Activated CD4-positive, alpha-beta T cell treated with anti-CD3 and anti-CD28 coated beads, Interleukin-2, amount 10 ng/mL, durations not matched to agents 24 days and 14 days (primary cell): Measurements from ENCODE around the gene ERFE. TPM values are rescaled to one million over a fixed set of nuclear protein-coding genes. Genes with fewer than 3 reads are reported as not detected.

Experiments used
- DNase-seq: peaks from one replicate; pipeline ENCODE4 v3.0.0; 2022
- H3K27ac Mint-ChIP-seq: one replicate; pipeline ENCODE4 v1.8.0; 2022; ENCODE audit warnings: mild to moderate bottlenecking, mixed read lengths
- H3K27me3 Mint-ChIP-seq: one replicate; pipeline ENCODE4 v1.8.0; 2022; ENCODE audit warnings: mixed read lengths
- H3K36me3 Mint-ChIP-seq: one replicate; pipeline ENCODE4 v1.8.0; 2022; ENCODE audit warnings: low read depth, mild to moderate bottlenecking, mixed read lengths
- H3K4me1 Mint-ChIP-seq: one replicate; pipeline ENCODE4 v1.8.0; 2021; ENCODE audit warnings: mixed read lengths
- H3K4me3 Mint-ChIP-seq: one replicate; pipeline ENCODE4 v1.8.0; 2022; ENCODE audit warnings: mild to moderate bottlenecking, moderate library complexity, mixed read lengths
- H3K9me3 Mint-ChIP-seq: one replicate; pipeline ENCODE4 v1.8.0; 2021; ENCODE audit warnings: mixed read lengths
- intact Hi-C: fragments of 100-400 bp; cut with micrococcal nuclease; formaldehyde crosslinking; loops from one replicate; pipeline ENCODE4 v1.15.1; 2023
- total RNA-seq: library from RNA; stranded (reverse); gene quantifications from 2 replicates; pipeline ENCODE4 v1.2.3, GENCODE V29; 2022

The ERFE gene
- total RNA-seq, 1 donor from 2014 or later: 0.37 TPM

DNA sequence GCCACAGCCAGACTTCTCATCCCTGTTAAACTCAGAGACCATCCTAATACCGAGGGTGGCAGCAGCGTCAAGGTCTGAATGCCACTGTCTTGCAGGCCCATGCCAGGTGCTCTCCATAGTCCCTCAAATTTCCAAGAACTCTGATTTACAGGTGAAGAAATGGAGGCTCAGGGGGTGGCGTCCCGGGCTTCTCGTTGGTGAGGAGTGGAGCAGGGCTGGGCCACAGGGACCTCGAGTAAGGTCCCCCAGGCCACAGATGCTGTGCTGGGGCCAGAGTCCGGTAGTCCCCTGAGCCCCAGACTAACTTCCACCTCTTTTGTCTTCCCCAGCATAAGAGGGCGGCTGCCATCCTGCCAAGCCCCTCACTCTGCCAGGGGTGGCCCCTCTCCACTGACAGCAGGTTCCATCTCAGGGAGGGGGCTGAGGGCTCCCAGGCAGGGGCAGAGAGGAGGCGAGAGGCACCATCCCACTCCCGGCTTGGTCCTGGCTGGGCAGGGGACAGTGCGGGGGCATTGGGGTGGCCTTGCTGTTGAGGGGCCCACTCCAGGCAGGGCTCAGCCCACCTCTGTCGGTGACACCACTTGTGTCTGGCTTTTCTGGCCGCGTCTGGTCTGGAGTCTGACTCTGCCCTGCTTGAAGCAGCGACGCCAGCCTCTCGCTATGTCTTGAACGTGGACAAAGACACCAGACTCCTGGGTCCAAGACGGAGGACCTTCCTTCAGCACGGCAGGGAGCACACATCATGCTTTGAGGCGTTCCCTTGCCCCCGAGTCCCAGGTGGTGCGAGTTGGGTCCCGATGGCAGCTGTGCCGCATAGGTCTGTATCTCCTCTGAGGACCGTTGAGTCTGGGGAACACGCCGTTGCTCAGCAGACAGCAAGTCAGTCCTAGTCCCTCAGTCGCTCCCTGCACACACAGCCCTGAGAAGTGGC lies 36.2 kb upstream of the ERFE start:
- no peak overlapping the region for H3K4me3 Mint-ChIP-seq

GRCh38 chr2:238123218-238123971 lies 35.4 kb upstream of the ERFE start:
- H3K4me3 Mint-ChIP-seq: no peak overlapping the region
- intact Hi-C loops: no loop called here
- no peaks in the 10 kb centered on the region for H3K4me1 Mint-ChIP-seq
- H3K27ac Mint-ChIP-seq: no peak overlapping the region
- H3K36me3 Mint-ChIP-seq: no peaks in the 10 kb centered on the region
- H3K9me3 Mint-ChIP-seq: no peaks in the 10 kb centered on the region
- peaks cover 6% of the 10 kb centered on the region for H3K27me3 Mint-ChIP-seq
- no peak for DNase-seq

More for the DNA sequence above, 36.2 kb upstream of the ERFE start:
- Mint-ChIP-seq H3K27me3 (peaks cover 12% of the 10 kb centered on the region), H3K27ac (no peak overlapping the region), H3K4me1 (no peaks in the 10 kb centered on the region), H3K9me3 (no peaks in the 10 kb centered on the region), H3K36me3 (no peaks in the 10 kb centered on the region)
- no peak for DNase-seq
- intact Hi-C loops: no loop called here

- Mint-ChIP-seq H3K9me3 (no peaks in the 10 kb centered on the region), H3K27ac (no peak overlapping the region), H3K4me3 (no peak overlapping the region), H3K27me3 (peaks cover 2% of the 10 kb centered on the region), H3K4me1 (no peaks in the 10 kb centered on the region), H3K36me3 (no peaks in the 10 kb centered on the region)
- no peak for DNase-seq
- intact Hi-C loops: no loop called here
Measured at GRCh38 chr2:238123991-238124470, 34.7 kb upstream of the ERFE start.

- intact Hi-C loops: no loop called here
- Mint-ChIP-seq H3K27ac (no peak overlapping the region), H3K9me3 (no peaks in the 10 kb centered on the region)
Measured at GRCh38 chr2:238124488-238125126, 34.2 kb upstream of the ERFE start.

DNA sequence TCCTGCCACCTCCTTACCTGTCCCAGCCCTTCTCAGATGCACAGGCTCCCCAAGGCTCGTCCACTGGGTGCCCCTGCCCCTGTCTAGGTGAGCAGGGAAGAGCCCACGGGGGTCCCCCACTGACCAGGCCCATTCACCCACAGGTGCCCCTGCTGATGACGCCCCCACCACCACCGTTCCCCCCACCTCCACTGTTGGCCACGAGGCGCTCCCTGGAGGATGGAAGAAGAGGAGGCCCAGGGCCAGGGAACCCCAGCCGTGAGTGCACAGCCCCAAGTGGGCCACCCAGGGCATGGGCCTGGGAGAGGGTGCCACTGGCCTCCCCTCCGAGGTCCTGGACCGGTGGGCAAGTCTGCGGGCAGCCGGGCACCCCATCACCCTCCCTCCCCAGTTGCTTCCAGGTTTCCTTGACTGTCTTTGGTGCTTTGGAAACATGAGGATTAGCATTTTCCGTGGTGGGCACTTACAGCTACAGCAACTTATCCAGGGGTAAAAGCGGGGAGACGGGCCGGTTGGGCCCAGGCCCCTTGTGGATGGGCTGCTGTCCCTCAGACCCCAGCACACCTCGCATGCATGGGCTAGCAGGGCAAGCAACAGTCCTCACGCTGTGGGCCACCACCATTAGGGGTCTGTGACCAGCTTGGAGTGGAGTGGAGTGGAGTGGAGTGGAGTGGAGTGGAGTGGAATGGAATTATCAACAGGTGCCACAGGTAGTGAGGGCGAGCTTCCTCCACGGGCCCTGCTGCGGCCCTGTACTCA lies 33.5 kb upstream of the ERFE start:
- Mint-ChIP-seq H3K4me1 (no peaks in the 10 kb centered on the region), H3K27ac (no peak overlapping the region), H3K36me3 (no peaks in the 10 kb centered on the region), H3K27me3 (no peaks in the 10 kb centered on the region), H3K9me3 (no peaks in the 10 kb centered on the region), H3K4me3 (no peak overlapping the region)
- intact Hi-C loops: no loop called here
- DNase-seq: no peak

More at GRCh38 chr2:238124488-238125126, 34.2 kb upstream of the ERFE start:
- DNase-seq: no peak
- H3K4me1 Mint-ChIP-seq: no peaks in the 10 kb centered on the region
- H3K27me3 Mint-ChIP-seq: no peaks in the 10 kb centered on the region
- no peak overlapping the region for H3K4me3 Mint-ChIP-seq
- no peaks in the 10 kb centered on the region for H3K36me3 Mint-ChIP-seq

GRCh38 chr2:238126338-238126737 lies 32.4 kb upstream of the ERFE start:
- no peaks in the 10 kb centered on the region for H3K27me3 Mint-ChIP-seq
- DNase-seq: no peak
- H3K27ac Mint-ChIP-seq: no peak overlapping the region
- no peaks in the 10 kb centered on the region for H3K4me1 Mint-ChIP-seq
- H3K36me3 Mint-ChIP-seq: no peaks in the 10 kb centered on the region
- H3K4me3 Mint-ChIP-seq: no peak overlapping the region
- intact Hi-C loops: no loop called here
- H3K9me3 Mint-ChIP-seq: no peaks in the 10 kb centered on the region

GRCh38 chr2:238126775-238127164 lies 32.0 kb upstream of the ERFE start:
- intact Hi-C loops: no loop called here
- Mint-ChIP-seq H3K27me3 (no peaks in the 10 kb centered on the region), H3K9me3 (no peaks in the 10 kb centered on the region), H3K36me3 (no peaks in the 10 kb centered on the region), H3K4me3 (no peak overlapping the region), H3K4me1 (no peaks in the 10 kb centered on the region), H3K27ac (no peak overlapping the region)
- no peak for DNase-seq

GRCh38 chr2:238127165-238128060 lies 31.4 kb upstream of the ERFE start:
- no peaks in the 10 kb centered on the region for H3K36me3 Mint-ChIP-seq
- no peaks in the 10 kb centered on the region for H3K27me3 Mint-ChIP-seq
- no peak overlapping the region for H3K4me3 Mint-ChIP-seq
- DNase-seq: peak; percentile 64
- intact Hi-C loops: no loop called here
- no peaks in the 10 kb centered on the region for H3K4me1 Mint-ChIP-seq
- H3K27ac Mint-ChIP-seq: no peak overlapping the region
- H3K9me3 Mint-ChIP-seq: no peaks in the 10 kb centered on the region

GRCh38 chr2:238128061-238128440 lies 30.7 kb upstream of the ERFE start:
- Mint-ChIP-seq H3K4me1 (no peaks in the 10 kb centered on the region), H3K27me3 (no peaks in the 10 kb centered on the region), H3K27ac (no peak overlapping the region), H3K4me3 (no peak overlapping the region), H3K36me3 (no peaks in the 10 kb centered on the region), H3K9me3 (no peaks in the 10 kb centered on the region)
- DNase-seq: no peak
- intact Hi-C loops: no loop called here

DNA sequence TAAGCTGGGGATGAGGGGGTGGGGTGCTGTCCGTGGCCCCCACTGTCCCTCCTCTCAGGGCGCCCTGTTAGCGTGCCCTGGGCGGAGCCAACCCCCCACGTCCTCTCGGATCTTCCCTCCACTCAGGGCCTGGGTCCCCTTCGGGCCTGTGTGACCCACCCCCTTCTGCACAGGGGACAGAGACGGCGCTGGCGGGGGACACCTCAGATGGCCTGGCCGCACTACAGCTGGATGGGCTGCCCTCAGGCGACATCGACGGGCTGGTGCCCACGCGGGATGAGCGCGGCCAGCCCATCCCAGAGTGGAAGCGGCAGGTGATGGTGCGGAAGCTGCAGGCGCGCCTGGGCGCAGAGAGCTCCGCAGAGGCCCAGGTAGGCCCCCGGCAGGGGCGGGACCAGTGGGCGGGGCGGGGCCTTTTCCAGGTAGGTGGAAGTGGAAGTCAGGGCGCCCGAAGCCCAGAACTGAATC lies 30.2 kb upstream of the ERFE start:
- no peaks in the 10 kb centered on the region for H3K36me3 Mint-ChIP-seq
- no peaks in the 10 kb centered on the region for H3K27me3 Mint-ChIP-seq
- no peak overlapping the region for H3K4me3 Mint-ChIP-seq
- no peak overlapping the region for H3K27ac Mint-ChIP-seq
- intact Hi-C loops: no loop called here
- no peaks in the 10 kb centered on the region for H3K9me3 Mint-ChIP-seq
- H3K4me1 Mint-ChIP-seq: no peaks in the 10 kb centered on the region
- DNase-seq: no peak

- Mint-ChIP-seq H3K27me3 (no peaks in the 10 kb centered on the region), H3K4me3 (no peak overlapping the region), H3K27ac (no peak overlapping the region), H3K9me3 (no peaks in the 10 kb centered on the region), H3K4me1 (no peaks in the 10 kb centered on the region), H3K36me3 (no peaks in the 10 kb centered on the region)
- intact Hi-C loops: loop anchor here (10.0 kb wide), 1 partner anchor 275 kb away; the partner anchor contains the start of gene RAMP1
- no peak for DNase-seq
Measured at GRCh38 chr2:238129166-238130010, 29.4 kb upstream of the ERFE start.
